Kidney epithelial cell (primary cell): ENCODE measurements around the gene SCAMP4. TPM values are rescaled to one million over a fixed set of nuclear protein-coding genes. Genes with fewer than 3 reads are reported as not detected.

Source experiments
- DNase-seq: peaks from one replicate; pipeline ENCODE4 v3.0.0-alpha.2; 2010; ENCODE audit warnings: low read depth
- H3K27me3 ChIP-seq: 2 replicates; pipeline ENCODE4 v1.6.0; 2011; ENCODE audit warnings: low read length; ENCODE audit not compliant: control insufficient read depth, insufficient read depth
- H3K36me3 ChIP-seq: 2 replicates; pipeline ENCODE4 v1.5.1; 2011; ENCODE audit warnings: low read length; ENCODE audit not compliant: control insufficient read depth, insufficient read depth
- H3K4me3 ChIP-seq: 2 replicates; pipeline ENCODE4 v1.5.1; 2011; ENCODE audit warnings: low read depth, mild to moderate bottlenecking, control low read depth, low read length
- CTCF ChIP-seq: IDR thresholded peaks from 2 replicates; pipeline ENCODE4 v1.5.1; 2011; ENCODE audit warnings: mild to moderate bottlenecking, moderate library complexity, low read length, control low read depth, inconsistent platforms; ENCODE audit not compliant: insufficient read depth, poor library complexity, severe bottlenecking
- total RNA-seq: library from RNA; depleted of rRNA; stranded (reverse); fragments of >200 nt; gene quantifications from 2 replicates; pipeline ENCODE4 v1.2.3, GENCODE V29; 2015

The SCAMP4 gene
- total RNA-seq, result 167 and 178 TPM in 2 replicates

GRCh38 chr19:1905110-1905862, at the start of gene SCAMP4, which contains the start of gene ADAT3:
SCAMP4 (plus strand) TSS chr19:1905399; CDS start chr19:1915020, 9,621 bp downstream.
ADAT3 (plus strand) TSS chr19:1905399; CDS start chr19:1912048, 6,649 bp downstream.
- H3K27me3 ChIP-seq, result no peaks in the 10 kb centered on the region
- DNase-seq, result peak; percentile 94
- no peaks in the 10 kb centered on the region for H3K36me3 ChIP-seq
- peak within 1 kb of the TSS; percentile 75 for H3K4me3 ChIP-seq
- TF ChIP-seq CTCF, result no peak

GRCh38 chr19:1855828-1856255, 49.4 kb upstream of the SCAMP4 start:
- no peaks in the 10 kb centered on the region for H3K27me3 ChIP-seq
- no peak for DNase-seq
- no peak for TF ChIP-seq CTCF
- peak overlapping the region; percentile 12 for H3K4me3 ChIP-seq
- H3K36me3 ChIP-seq, result no peaks in the 10 kb centered on the region

- DNase-seq, result no peak
- Histone ChIP-seq H3K4me3 (peak overlapping the region; percentile 23), H3K27me3 (no peaks in the 10 kb centered on the region), H3K36me3 (no peaks in the 10 kb centered on the region)
- no peak for TF ChIP-seq CTCF
These were observed 48.9 kb upstream of the SCAMP4 start for GRCh38 chr19:1856345-1856697.

GRCh38 chr19:1856698-1857603, 48.2 kb upstream of the SCAMP4 start:
- DNase-seq, result no peak
- Histone ChIP-seq H3K4me3 (peak overlapping the region; percentile 39), H3K27me3 (no peaks in the 10 kb centered on the region), H3K36me3 (no peaks in the 10 kb centered on the region)
- no peak for TF ChIP-seq CTCF

- no peak for DNase-seq
These were observed 47.4 kb upstream of the SCAMP4 start for GRCh38 chr19:1857648-1858326.

More at GRCh38 chr19:1857648-1858326, 47.4 kb upstream of the SCAMP4 start:
- Histone ChIP-seq H3K27me3 (no peaks in the 10 kb centered on the region), H3K36me3 (no peaks in the 10 kb centered on the region), H3K4me3 (peak overlapping the region; percentile 39)
- no peak for TF ChIP-seq CTCF
